Measurements from ENCODE around the gene DYNC1I2.

DYNC1I2 gene

DNA sequence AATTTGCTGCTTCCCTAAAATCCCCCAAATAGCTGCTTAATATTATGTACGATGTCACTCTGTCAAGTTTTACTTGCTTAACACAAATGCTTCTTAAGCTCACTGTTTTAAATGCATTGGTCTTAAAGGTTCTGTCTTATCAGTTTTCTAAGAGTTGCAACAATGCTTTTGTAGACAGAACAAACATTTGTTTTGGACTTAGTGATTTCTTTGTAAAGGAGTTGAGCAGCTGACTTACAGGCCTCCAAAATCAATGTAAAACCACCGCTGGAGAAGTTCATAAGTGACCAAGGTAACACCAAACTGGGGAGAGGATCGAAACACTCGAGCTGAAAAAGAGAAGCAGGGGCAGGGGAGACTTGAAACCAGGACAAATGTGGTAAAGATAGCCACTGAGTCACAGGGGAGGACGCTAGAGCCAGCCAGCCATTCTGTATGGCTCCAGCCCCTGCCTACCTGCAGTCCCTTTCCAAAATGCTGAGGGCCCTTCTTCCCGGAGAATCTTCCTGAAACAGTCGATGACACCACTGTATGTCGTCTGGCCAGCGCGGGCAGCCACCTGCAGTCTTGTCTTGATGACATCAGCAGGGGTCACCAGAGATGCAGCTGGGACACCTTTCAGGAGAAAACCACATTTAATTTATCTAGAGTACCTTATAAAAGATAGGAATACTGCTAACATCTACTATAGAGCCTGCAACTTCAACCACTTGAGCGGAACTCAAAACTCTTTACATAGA, 100.2 kb downstream of the DYNC1I2 start:
- no peak for DNase-seq

DNA sequence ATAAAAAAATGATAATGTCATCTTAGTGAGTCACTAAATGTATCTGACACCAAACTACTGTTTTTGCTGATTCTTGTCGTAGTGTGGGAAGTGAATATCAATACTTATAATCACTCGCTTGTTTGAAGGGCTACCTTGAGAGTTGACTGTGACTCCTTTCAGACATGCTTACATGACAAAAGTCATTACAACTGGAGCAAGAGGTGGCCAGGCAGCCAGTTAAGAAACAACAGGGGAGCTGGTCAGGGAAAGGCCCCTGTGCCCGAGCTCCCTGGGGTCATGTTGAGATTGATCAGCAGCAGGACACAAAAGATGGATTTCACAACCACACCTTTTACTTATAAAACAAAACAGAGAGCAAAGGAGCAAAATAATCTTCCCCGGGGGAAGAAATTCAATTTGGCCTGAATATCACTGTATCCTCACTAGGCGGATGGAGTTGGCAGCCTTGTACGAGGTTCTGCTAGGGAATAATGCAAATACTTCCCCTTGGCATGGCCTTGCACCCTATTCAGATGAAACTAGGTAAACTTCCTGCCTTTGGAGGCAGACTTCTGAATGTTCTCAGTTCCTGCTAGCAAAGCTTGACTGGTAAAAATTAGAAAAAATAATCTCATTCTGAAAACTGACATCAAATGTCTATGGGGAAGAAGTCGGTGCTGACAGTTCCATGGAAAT, 101.2 kb downstream of the DYNC1I2 start:
- no peak for DNase-seq

DNA sequence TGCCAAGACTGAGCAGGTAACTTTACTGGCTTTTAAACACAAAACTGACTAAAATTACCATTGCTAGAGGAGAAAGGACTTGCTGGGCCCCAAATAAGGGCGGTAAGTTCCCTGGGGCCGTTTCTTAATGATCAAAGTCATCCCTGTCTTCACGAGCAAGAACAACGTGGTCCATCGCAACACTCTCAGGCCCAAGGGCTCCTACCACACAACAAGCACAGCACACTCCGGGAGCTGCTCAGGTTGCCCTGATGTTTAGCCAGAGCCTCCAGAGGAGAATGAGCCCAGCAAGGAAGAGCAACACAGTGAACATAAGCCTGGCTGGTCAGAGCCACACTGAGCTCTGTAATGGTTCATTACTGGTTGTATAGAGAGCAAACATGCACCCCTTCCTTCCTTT, 102.7 kb downstream of the DYNC1I2 start:
- no peak for DNase-seq

DNA sequence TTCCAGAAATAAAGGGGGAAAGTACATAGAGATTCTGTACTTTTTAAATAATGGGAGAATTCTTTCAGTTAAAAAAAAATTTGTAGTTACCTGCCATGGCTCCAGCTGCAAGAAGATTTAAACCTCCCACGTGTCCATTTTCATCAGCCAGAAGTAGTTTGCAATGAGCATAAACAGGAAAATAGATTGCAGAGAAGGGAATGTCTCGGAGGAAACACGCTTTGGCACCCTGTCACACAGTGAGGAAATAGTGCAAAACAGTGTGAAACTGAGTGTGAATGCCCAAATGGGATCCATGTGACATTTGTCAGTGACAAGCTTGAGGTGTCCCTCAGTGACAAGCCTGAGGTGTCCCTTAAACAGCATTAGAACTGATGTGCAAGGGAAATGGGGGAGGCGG, 104.1 kb downstream of the DYNC1I2 start:
- DNase-seq, result no peak

DNA sequence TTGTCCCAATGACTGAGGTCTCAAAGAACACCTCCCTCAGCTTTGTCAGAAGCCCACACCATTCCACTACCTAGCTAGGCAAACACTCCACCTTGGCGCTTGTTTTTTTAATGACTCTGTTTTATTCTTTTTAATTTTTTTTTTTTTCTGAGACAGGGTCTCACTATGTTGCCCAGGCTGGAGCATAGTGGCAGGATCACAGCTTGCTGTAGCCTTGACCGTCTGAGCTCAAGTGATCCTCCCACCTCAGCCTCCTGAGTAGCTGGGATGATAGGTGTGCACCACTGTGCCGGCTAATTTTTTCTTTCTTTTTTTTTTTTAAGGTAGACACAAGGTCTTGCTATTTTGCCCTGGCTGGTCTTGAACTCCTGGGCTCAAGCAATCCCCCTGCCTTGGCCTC, 104.9 kb downstream of the DYNC1I2 start:
- DNase-seq, result no peak

DNA sequence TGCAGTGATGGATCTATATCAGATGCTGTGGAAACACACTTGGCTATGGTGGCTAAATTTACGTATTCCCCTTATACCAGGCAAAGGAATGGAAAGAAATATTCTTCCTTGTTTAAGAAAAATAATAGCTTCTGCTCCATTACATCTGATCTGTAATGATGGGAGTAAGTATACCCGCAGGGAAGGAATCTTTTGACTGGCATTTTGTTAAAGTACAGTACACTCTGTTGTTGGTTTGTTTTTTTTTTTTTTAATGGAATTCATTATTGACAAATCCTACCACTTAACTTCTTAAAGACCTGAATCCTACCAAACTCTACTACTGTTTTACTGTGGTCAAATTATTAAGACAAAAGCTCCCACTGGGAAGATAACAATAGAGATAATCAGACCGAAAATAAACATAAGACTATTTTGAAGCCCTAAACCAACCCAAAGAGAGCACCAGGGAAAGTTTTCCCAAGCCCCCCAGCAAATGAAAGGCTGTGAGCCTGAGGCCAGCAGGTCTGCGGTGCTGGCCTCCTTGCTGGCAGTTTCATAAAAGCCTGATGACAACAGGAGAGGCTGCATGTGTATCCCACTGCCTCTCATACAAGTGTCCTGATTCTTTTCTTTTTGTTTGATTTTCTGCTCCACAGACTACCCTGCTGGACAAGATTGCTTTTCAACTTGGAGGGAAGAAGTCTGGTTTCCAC, 105.8 kb downstream of the DYNC1I2 start:
- no peak for DNase-seq

DNA sequence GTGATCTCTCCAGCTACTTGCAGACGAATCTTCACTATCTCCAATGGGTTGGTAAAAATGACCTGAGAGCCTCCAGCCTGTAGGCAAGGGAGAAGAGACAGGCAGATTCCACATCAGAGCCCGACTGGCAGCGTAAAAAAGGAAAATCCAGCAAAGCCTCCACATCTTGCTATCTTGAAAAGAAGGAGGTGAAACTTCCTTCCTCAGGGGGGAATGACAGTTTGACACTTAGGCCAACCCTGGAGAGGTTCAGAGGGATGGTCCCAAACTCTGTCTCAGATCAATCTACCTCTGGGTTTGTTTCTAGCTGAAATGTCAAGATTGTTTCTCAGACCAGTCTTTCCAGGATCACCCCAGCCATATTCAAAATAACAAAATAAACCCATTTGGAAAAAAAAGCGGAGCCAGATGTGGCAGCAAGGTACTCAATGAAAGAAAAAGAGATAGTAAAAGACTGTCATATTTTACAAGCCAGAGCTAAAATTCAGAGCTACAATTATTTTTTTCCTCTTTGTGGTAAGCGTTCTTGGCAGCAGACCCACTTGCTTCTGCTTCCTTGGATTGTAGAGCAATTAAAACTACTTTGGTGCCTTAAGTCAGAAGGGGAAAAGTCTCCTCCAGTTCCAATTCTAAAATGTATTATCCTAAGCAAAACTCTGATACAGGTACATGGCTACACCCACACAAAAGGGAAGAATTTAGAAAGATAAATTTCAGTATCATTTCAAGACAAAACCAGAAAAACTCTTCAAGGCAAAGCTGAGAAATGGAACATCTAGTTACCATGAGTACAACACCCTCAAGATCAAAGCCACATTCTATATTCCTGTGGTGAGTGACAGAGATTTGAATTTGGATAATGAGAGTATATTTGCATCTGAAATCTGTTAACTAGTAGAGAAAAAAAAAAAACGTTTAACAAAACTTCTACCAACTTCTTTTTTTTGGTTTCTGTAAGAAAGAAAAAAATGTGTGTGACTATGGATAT, 106.7 kb downstream of the DYNC1I2 start:
- no peak for DNase-seq

DNA sequence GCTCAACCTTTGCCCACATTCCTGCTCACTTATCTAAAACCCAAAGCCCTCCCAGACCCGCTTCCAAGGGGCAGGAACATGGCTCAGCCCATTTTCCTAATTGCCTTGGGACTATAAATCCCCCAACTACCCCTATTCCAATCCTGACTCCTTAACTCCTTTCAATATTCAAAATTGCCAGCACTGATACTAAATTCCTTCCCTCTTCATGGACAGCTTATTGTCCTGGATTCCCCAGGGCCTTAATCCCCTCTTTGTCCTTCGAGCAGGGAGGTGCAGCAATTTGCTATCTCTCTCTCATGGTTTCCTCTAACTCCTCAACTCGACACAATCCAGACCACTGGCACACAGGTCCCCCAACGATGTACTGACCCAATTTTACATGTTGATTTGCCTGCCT, 107.6 kb downstream of the DYNC1I2 start:
- DNase-seq, result no peak
